K562 (cell line): ENCODE measurements around the gene RNF138. TPM values are rescaled to one million over a fixed set of nuclear protein-coding genes. Genes with fewer than 3 reads are reported as not detected.

ENCODE experiments used
- BCL6 ChIP-seq: fragments of 250-450 bp; sonication (Bioruptor Pico); IDR thresholded peaks from 2 replicates; pipeline ENCODE4 v1.4.0; 2020
- CREB1 ChIP-seq, 2 experiments: sonication (generic) in 1 of 2; formaldehyde crosslinking in 1 of 2; IDR thresholded peaks; 2 replicates each; pipeline versions ENCODE4 v1.6.1 to v1.8.0; 2012 to 2022; ENCODE audit warnings: inconsistent platforms in 1 of 2, mild to moderate bottlenecking in 1 of 2, missing genetic modification reagents in 1 of 2, moderate library complexity in 1 of 2
- DDX20 ChIP-seq: fragments of 450-650 bp; IDR thresholded peaks from 2 replicates; pipeline ENCODE4 v1.6.1; 2016; ENCODE audit warnings: missing genetic modification characterization, low read depth, mild to moderate bottlenecking, missing compliant biosample characterization, moderate library complexity
- DPF2 ChIP-seq: fragments of 450-650 bp; IDR thresholded peaks from 2 replicates; pipeline ENCODE4 v1.6.1; 2016
- GATAD2A ChIP-seq: fragments of 450-650 bp; IDR thresholded peaks from 2 replicates; pipeline ENCODE4 v1.6.1; 2017
- KHSRP ChIP-seq: fragments of 450-650 bp; IDR thresholded peaks from 2 replicates; pipeline ENCODE4 v1.6.1; 2017
- L3MBTL2 ChIP-seq: fragments of 450-650 bp; IDR thresholded peaks from 2 replicates; pipeline ENCODE4 v1.6.1; 2016; ENCODE audit warnings: mild to moderate bottlenecking, moderate library complexity
- LEF1 ChIP-seq: fragments of 450-650 bp; IDR thresholded peaks from 2 replicates; pipeline ENCODE4 v1.6.1; 2016; ENCODE audit warnings: mild to moderate bottlenecking
- MAX ChIP-seq: sonication (generic); formaldehyde crosslinking; IDR thresholded peaks from 2 replicates; pipeline ENCODE4 v1.9.0; 2022; ENCODE audit warnings: mild to moderate bottlenecking, missing genetic modification reagents
- NCOR1 ChIP-seq: fragments of 450-650 bp; IDR thresholded peaks from 2 replicates; pipeline ENCODE4 v1.6.1; 2016; ENCODE audit warnings: mild to moderate bottlenecking, moderate library complexity
- POLR2AphosphoS2 ChIP-seq: IDR thresholded peaks from 2 replicates; pipeline ENCODE4 v1.6.1; 2012; ENCODE audit warnings: low read length, improper control_type of control experiment
- POLR2H ChIP-seq: IDR thresholded peaks from 2 replicates; pipeline ENCODE4 v1.6.1; 2016; ENCODE audit warnings: missing genetic modification characterization, low read depth, mild to moderate bottlenecking, control low read depth, missing compliant biosample characterization, moderate library complexity
- SREBF2 ChIP-seq: sonication (generic); formaldehyde crosslinking; IDR thresholded peaks from 2 replicates; pipeline ENCODE4 v1.4.0; 2020; ENCODE audit warnings: mild to moderate bottlenecking, missing genetic modification reagents
- SRSF7 ChIP-seq: fragments of 200-400 bp; formaldehyde crosslinking; optimal IDR thresholded peaks from 2 replicates; pipeline ENCODE3; 2017; ENCODE audit warnings: mild to moderate bottlenecking, low read depth, low read length
- TGIF2 ChIP-seq: sonication (generic); formaldehyde crosslinking; IDR thresholded peaks from 2 replicates; pipeline ENCODE4 v1.8.1; 2022; ENCODE audit warnings: mild to moderate bottlenecking, missing genetic modification reagents, moderate library complexity
- ZNF263 ChIP-seq: sonication (generic); formaldehyde crosslinking; IDR thresholded peaks from 2 replicates; pipeline ENCODE4 v1.8.0; 2022; ENCODE audit warnings: mild to moderate bottlenecking, missing genetic modification reagents, borderline replicate concordance
- ZNF445 ChIP-seq: fragments of 250-450 bp; sonication (Bioruptor Pico); IDR thresholded peaks from 2 replicates; pipeline ENCODE4 v1.4.0; 2020; ENCODE audit warnings: low read depth, mild to moderate bottlenecking, moderate library complexity
- polyA plus RNA-seq, 8 experiments: library from polyadenylated mRNA; depleted of rRNA in 4 of 8; stranded (reverse) in 5 of 8; unstranded in 3 of 8; fragments of >200 nt; fragmentation: Nextera tagmentation in 2 of 8; fragmentation: Illumina TruSeq in 1 of 8; extraction: Ambion mirVana in 2 of 8; extraction: Trizol in 1 of 8; gene quantifications; 2 replicates each; pipeline versions ENCODE4 v1.2.1 to v1.2.3, GENCODE V29; 2011 to 2014; ENCODE audit warnings: inconsistent platforms in 1 of 8, missing spikeins in 1 of 8
- total RNA-seq, 7 experiments: library from RNA; depleted of rRNA in 6 of 7; stranded (reverse); fragments of >200 nt in 6 of 7; fragmentation: Illumina TruSeq in 2 of 7; extraction: Trizol in 2 of 7; gene quantifications; 2 replicates each; pipeline versions ENCODE4 v1.2.1 to v1.2.3, GENCODE V29; 2011 to 2021; ENCODE audit warnings: low replicate concordance in 1 of 7
- TF ChIP-seq, protein P1 (sequence below), 2 experiments: fragments of 150-350 bp in 1 of 2; IDR thresholded peaks; 2 replicates each; pipeline ENCODE4 v1.6.1; 2012 to 2016; ENCODE audit warnings: low read depth in 2 of 2, low read length in 2 of 2, mild to moderate bottlenecking in 1 of 2, moderate library complexity in 1 of 2
- TF ChIP-seq, protein P2 (sequence below), 2 experiments: fragments of 450-650 bp in 1 of 2; sonication (generic) in 1 of 2; formaldehyde crosslinking in 1 of 2; IDR thresholded peaks in 1 of 2; conservative IDR thresholded peaks in 1 of 2; 2 replicates each; pipeline versions ENCODE4 v1.6.1 to v1.8.1; 2016 to 2023; ENCODE audit warnings: mild to moderate bottlenecking in 2 of 2, moderate library complexity in 2 of 2, inconsistent platforms in 1 of 2, missing genetic modification reagents in 1 of 2
- TF ChIP-seq, protein P3 (sequence below): fragments of 250-450 bp; sonication (Bioruptor Pico); IDR thresholded peaks from 2 replicates; pipeline ENCODE4 v1.4.0; 2020; ENCODE audit warnings: mild to moderate bottlenecking

The RNF138 gene
- total and polyA plus RNA-seq, 9 of the 15 experiments (the other 6 are each of a cell fraction or from before 2014, with no cell fraction given), result 47.6 to 100 (median 62.5) TPM

DNA sequence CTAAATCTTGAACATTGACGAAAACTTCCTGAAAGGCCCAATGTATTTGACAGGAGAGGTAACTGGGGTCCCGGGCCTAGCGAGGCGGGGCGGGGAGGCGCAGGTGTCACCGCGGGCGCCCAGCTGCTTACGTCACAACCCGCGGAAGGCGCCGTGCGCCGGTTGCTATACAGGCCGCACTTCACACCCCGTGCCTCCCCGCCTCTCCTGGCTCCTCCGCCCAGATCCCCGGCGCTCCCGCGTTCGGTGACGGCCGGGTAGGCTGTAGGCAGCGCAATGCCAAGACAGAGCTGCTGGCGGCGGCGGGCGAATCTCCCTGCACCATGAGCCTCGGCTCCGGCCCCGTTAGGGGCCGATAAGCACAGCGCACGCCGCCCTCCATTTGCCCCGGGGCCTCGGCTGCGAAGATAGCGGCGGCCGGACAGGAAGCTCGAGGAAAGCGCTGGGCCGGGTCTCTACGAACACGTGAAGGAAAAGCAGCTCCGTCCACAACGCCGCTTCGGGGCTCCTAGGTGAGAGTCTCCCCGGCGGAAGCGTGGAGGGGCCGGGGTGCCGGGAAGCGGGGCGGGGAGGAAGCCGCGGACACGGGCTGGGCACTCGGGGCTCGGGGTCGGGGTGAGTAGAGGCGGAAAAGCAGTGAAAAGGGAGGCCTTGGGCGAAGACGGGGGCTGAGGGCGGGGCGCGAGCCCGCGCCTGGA lies at the start of gene RNF138 (continued):
- peak; percentile 71 for TF ChIP-seq ZNF263
- TF ChIP-seq TGIF2, result no peak; the same call in 1 of the 2 replicates
- TF ChIP-seq, protein P1, sequence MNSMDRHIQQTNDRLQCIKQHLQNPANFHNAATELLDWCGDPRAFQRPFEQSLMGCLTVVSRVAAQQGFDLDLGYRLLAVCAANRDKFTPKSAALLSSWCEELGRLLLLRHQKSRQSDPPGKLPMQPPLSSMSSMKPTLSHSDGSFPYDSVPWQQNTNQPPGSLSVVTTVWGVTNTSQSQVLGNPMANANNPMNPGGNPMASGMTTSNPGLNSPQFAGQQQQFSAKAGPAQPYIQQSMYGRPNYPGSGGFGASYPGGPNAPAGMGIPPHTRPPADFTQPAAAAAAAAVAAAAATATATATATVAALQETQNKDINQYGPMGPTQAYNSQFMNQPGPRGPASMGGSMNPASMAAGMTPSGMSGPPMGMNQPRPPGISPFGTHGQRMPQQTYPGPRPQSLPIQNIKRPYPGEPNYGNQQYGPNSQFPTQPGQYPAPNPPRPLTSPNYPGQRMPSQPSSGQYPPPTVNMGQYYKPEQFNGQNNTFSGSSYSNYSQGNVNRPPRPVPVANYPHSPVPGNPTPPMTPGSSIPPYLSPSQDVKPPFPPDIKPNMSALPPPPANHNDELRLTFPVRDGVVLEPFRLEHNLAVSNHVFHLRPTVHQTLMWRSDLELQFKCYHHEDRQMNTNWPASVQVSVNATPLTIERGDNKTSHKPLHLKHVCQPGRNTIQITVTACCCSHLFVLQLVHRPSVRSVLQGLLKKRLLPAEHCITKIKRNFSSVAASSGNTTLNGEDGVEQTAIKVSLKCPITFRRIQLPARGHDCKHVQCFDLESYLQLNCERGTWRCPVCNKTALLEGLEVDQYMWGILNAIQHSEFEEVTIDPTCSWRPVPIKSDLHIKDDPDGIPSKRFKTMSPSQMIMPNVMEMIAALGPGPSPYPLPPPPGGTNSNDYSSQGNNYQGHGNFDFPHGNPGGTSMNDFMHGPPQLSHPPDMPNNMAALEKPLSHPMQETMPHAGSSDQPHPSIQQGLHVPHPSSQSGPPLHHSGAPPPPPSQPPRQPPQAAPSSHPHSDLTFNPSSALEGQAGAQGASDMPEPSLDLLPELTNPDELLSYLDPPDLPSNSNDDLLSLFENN (IDR thresholded peaks at IDR 0.05; ENCODE audit: low read depth in 2 of 2, low read length in 2 of 2), result no peak
- TF ChIP-seq BCL6 (CRISPR knock-in tag), result no peak
- TF ChIP-seq, protein P2, sequence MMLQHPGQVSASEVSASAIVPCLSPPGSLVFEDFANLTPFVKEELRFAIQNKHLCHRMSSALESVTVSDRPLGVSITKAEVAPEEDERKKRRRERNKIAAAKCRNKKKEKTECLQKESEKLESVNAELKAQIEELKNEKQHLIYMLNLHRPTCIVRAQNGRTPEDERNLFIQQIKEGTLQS (IDR thresholded peaks at IDR 0.05), result peak; percentile 71
- TF ChIP-seq, protein P2 (CRISPR knock-in tag; conservative IDR thresholded peaks at IDR 0.05), result no peak; the same call in 1 of the 2 replicates
- no peak for TF ChIP-seq LEF1
- peak; percentile 92; the same call in 1 of the 2 replicates for TF ChIP-seq SREBF2 (CRISPR knock-in tag)
- no peak for TF ChIP-seq SRSF7
- TF ChIP-seq ZNF445 (CRISPR knock-in tag), result no peak
- peak; percentile 46; the same call in 1 of the 2 replicates for TF ChIP-seq DPF2
- TF ChIP-seq, protein P3, sequence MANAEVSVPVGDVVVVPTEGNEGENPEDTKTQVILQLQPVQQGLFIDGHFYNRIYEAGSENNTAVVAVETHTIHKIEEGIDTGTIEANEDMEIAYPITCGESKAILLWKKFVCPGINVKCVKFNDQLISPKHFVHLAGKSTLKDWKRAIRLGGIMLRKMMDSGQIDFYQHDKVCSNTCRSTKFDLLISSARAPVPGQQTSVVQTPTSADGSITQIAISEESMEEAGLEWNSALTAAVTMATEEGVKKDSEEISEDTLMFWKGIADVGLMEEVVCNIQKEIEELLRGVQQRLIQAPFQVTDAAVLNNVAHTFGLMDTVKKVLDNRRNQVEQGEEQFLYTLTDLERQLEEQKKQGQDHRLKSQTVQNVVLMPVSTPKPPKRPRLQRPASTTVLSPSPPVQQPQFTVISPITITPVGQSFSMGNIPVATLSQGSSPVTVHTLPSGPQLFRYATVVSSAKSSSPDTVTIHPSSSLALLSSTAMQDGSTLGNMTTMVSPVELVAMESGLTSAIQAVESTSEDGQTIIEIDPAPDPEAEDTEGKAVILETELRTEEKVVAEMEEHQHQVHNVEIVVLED (CRISPR knock-in tag), result peak; percentile 57
- TF ChIP-seq KHSRP, result no peak
- peak; percentile 82 for TF ChIP-seq POLR2H (tag)
- TF ChIP-seq CREB1 (IDR thresholded peaks at IDR 0.05), result peak; percentile 94
- peak; percentile 94 for TF ChIP-seq CREB1 (CRISPR knock-in tag; IDR thresholded peaks at IDR 0.05)
- TF ChIP-seq POLR2AphosphoS2, result no peak
- TF ChIP-seq NCOR1, result 0 out of 2 replicates have a peak, but pooled peaks have one; percentile 33
- TF ChIP-seq L3MBTL2, result peak; percentile 100
- peak; percentile 77 for TF ChIP-seq MAX (CRISPR knock-in tag)
- TF ChIP-seq DDX20 (tag), result no peak
- 0 out of 2 replicates have a peak, but pooled peaks have one; percentile 11 for TF ChIP-seq GATAD2A
